Neural cell (in vitro differentiated cells): ENCODE measurements around the gene DDX51.

ENCODE experiments used
- EP300 ChIP-seq: fragments of 450-650 bp; conservative IDR thresholded peaks from 2 replicates; pipeline ENCODE4 v1.6.1; 2014; ENCODE audit warnings: antibody characterized with exemption, mild to moderate bottlenecking, moderate library complexity; ENCODE audit not compliant: poor library complexity, severe bottlenecking
- EZH2 ChIP-seq: fragments of 200-600, 300-800 bp; shearing (Covaris generic), sonication (generic); IDR thresholded peaks from 2 replicates; pipeline ENCODE4 v1.6.1; 2014; ENCODE audit warnings: antibody characterized with exemption, low read length, borderline replicate concordance, mild to moderate bottlenecking; ENCODE audit not compliant: insufficient read depth, poor library complexity, severe bottlenecking
- TF ChIP-seq, protein P1 (sequence below): fragments of 450-650 bp; IDR thresholded peaks from 2 replicates; pipeline ENCODE4 v1.5.1; 2014; ENCODE audit warnings: antibody characterized with exemption, mild to moderate bottlenecking, moderate library complexity; ENCODE audit not compliant: poor library complexity, severe bottlenecking

DNA sequence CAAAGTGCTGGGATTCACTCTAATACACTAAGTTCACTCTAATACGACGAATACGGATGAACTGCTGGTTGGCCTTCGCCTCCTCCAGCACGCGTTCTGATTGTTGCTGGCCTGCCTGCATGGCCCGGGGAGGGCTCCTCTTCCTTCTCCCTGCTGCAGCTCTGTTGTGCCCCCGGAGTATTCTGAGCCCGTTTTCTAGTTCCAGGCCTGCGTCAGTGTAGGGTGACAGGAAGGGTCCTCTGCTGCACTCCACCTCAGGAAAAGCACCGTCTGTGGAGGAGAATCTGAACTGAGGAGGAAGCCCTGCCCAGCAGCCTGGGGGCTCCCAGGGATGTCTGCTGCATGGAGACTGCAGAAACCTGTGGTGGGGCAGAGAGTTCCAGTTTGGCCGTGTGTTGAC, 44.4 kb downstream of the DDX51 start:
- TF ChIP-seq, protein P1, sequence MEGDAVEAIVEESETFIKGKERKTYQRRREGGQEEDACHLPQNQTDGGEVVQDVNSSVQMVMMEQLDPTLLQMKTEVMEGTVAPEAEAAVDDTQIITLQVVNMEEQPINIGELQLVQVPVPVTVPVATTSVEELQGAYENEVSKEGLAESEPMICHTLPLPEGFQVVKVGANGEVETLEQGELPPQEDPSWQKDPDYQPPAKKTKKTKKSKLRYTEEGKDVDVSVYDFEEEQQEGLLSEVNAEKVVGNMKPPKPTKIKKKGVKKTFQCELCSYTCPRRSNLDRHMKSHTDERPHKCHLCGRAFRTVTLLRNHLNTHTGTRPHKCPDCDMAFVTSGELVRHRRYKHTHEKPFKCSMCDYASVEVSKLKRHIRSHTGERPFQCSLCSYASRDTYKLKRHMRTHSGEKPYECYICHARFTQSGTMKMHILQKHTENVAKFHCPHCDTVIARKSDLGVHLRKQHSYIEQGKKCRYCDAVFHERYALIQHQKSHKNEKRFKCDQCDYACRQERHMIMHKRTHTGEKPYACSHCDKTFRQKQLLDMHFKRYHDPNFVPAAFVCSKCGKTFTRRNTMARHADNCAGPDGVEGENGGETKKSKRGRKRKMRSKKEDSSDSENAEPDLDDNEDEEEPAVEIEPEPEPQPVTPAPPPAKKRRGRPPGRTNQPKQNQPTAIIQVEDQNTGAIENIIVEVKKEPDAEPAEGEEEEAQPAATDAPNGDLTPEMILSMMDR, result no peak
- TF ChIP-seq EZH2 (no peak), EP300 (no peak)
